Omental fat pad (tissue), 4 donors: ENCODE results near the gene NCLN. TPM values are rescaled to one million over a fixed set of nuclear protein-coding genes. Genes with fewer than 3 reads are reported as not detected.

Source experiments
- ATAC-seq: fragments of 150-250 bp; one replicate; pipeline ENCODE4 v1.9.1; 2016; ENCODE audit warnings: mild to moderate bottlenecking, moderate library complexity; ENCODE audit not compliant: low FRiP score
- DNase-seq: peaks from one replicate; pipeline ENCODE4 v3.0.0-alpha.2; 2019; ENCODE audit warnings: low spot score
- CTCF ChIP-seq, 3 donors: fragments of 450-650 bp; IDR thresholded peaks; one replicate each; pipeline ENCODE4 v1.5.1; 2016 to 2017; ENCODE audit warnings: antibody characterized with exemption in 3 of 3, mild to moderate bottlenecking in 3 of 3, moderate library complexity in 2 of 3
- total RNA-seq, 4 donors: library from RNA; depleted of rRNA; stranded (reverse); fragments of >200 nt; gene quantifications; one replicate each; pipeline ENCODE4 v1.1.0, GENCODE V29; 2016

NCLN gene
- total RNA-seq, 4 donors from 2014 or later = 33.6 to 65.7 (median 41.1) TPM

- ATAC-seq (no peak), DNase-seq (no peak)
- no peak for TF ChIP-seq CTCF (IDR thresholded peaks at IDR 0.05)
These were observed 52.4 kb downstream of the NCLN start for GRCh38 chr19:3238066-3238561.

GRCh38 chr19:3239367-3239766 is 53.6 kb downstream of the NCLN start:
- ATAC-seq (no peak), DNase-seq (no peak)
- TF ChIP-seq CTCF (IDR thresholded peaks at IDR 0.05) = no peak

GRCh38 chr19:3243819-3244700 is 58.3 kb downstream of the NCLN start:
- TF ChIP-seq CTCF (IDR thresholded peaks at IDR 0.05) = no peak
- DNase-seq (no peak), ATAC-seq (no peak)

GRCh38 chr19:3245050-3245449 is 59.3 kb downstream of the NCLN start:
- no peak for TF ChIP-seq CTCF (IDR thresholded peaks at IDR 0.05)
- no peak for DNase-seq
- no peak for ATAC-seq

- TF ChIP-seq CTCF (IDR thresholded peaks at IDR 0.05) = no peak
- DNase-seq (no peak), ATAC-seq (no peak)
These were observed 63.1 kb downstream of the NCLN start for GRCh38 chr19:3248728-3249326.

- no peak for DNase-seq
- no peak for TF ChIP-seq CTCF (IDR thresholded peaks at IDR 0.05)
- ATAC-seq = no peak
These were observed 63.7 kb downstream of the NCLN start for GRCh38 chr19:3249408-3249807.
